ENCODE measurements around the gene KCNF1. TPM values are rescaled to one million over a fixed set of nuclear protein-coding genes. Genes with fewer than 3 reads are reported as not detected.

KCNF1 gene
- polyA plus RNA-seq, 4 donors = 0.25 to 0.34 TPM; not detected in 2

DNA sequence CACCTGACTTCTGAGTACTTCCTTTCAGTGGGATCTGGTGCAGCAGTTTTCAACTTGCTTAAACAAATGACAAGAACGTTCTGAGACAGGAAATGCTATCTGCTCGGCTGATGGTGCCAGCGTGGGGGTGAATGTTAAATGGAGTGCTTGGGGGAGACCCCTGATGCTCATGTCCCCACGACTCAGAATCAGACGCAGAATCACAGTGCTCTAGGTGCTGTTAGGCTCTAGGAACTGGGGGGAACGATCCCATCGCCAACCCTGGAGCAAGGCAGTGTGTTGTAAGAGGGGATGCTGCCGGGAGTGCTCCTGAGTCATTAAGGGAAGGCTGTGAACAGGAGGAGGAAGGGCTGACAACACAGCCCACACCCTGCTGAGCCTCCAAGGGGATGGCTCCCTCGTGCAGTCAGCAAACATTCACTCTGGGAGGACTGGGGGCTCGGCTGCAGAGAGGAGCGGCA lies 34.1 kb upstream of the KCNF1 start:
- FAIRE-seq (no peak), DNase-seq (peak in 1 of 2 donors; percentile 40)
- Histone ChIP-seq H3K4me3 (ENCODE audit: low read depth in 1 of 3, low read length in 3 of 3) (no peak overlapping the region), H3K27ac (ENCODE audit: low read depth in 1 of 3, low read length in 2 of 3) (peak overlapping the region; percentile 4 to 74 (median 69)), H3K27me3 (ENCODE audit: control insufficient read depth in 3 of 3, insufficient read depth in 3 of 3, low read length in 3 of 3) (no peaks in the 10 kb centered on the region), H3K4me1 (ENCODE audit: control insufficient read depth in 3 of 3, insufficient read depth in 2 of 3, low read depth in 1 of 3, low read length in 2 of 3) (peaks cover 4 to 13% (median 8%) of the 10 kb centered on the region in 3 donors), H3K36me3 (ENCODE audit: control insufficient read depth in 3 of 3, insufficient read depth in 2 of 3, low read depth in 1 of 3, low read length in 3 of 3) (no peaks in the 10 kb centered on the region), H3K9me3 (ENCODE audit: control insufficient read depth in 2 of 2, insufficient read depth in 1 of 2, low read depth in 1 of 2, low read length in 1 of 2) (peaks cover 0 to 4% of the 10 kb centered on the region in 2 donors)
- 41 to 47% (median 44%) methylated on average over 11 of the region's 11 CpGs for WGBS, 3 donors

DNA sequence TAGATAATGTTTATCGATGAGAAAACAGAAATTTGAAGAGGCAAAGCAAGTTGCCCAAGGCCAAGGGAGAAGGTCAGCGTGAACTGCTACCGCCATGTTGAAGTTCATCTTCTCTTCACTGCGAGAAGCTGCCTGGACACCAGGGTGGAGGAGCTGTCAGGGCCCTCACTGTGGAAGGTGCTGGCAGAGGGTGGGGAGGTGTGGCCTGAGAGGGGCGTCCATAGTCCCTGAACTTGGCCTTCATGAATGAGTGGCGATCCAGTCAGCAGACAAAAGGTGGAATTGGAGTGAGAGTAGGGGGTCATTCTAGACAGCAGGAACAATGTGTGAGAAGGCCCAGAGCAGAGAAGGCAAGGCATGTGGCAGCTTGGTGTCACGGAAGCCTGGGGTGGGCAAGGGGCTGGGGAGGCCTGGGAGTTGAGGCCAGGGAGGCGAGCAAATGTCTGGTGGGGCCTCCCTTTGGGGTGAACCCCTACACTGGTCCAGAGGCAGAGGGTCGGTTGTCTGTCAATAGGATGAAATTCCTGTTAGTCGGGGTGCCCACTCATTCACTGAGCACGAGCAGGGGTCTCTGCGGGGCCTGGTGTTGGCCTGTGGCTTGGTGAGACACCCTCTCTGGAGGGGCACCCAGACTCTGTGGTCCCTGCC lies 33.3 kb upstream of the KCNF1 start:
- Histone ChIP-seq H3K36me3 (ENCODE audit: control insufficient read depth in 3 of 3, insufficient read depth in 2 of 3, low read depth in 1 of 3, low read length in 3 of 3) (no peaks in the 10 kb centered on the region), H3K27ac (ENCODE audit: low read depth in 1 of 3, low read length in 2 of 3) (no peak overlapping the region), H3K4me1 (ENCODE audit: control insufficient read depth in 3 of 3, insufficient read depth in 2 of 3, low read depth in 1 of 3, low read length in 2 of 3) (peaks cover 4 to 20% (median 8%) of the 10 kb centered on the region in 3 donors), H3K27me3 (ENCODE audit: control insufficient read depth in 3 of 3, insufficient read depth in 3 of 3, low read length in 3 of 3) (no peaks in the 10 kb centered on the region), H3K9me3 (ENCODE audit: control insufficient read depth in 2 of 2, insufficient read depth in 1 of 2, low read depth in 1 of 2, low read length in 1 of 2) (peaks cover 0 to 4% of the 10 kb centered on the region in 2 donors), H3K4me3 (ENCODE audit: low read depth in 1 of 3, low read length in 3 of 3) (no peak overlapping the region)
- FAIRE-seq (no peak), DNase-seq (no peak)
- 86 to 96% (median 89%) methylated on average over 12 of the region's 12 CpGs for whole genome bisulfite sequencing, 3 donors

DNA sequence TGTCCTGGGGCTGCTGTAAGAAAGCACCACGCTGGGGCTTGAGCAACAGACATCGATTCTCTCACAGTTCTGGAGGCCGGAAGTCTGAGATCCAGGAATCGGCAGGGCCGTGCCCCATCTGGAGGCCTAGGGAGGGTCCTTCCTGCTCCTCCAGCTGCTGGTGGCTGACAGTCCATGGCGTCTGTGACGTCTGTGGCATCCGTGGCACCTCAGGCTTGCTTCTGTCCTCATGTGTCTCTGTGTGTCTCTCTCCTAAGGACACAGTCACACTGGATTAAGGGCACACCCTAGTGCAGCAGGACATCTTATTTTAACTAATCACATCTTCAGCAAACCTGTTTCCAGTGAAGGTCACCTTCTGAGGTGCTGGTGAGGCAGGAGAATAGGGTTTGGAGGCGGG lies 32.6 kb upstream of the KCNF1 start:
- FAIRE-seq (no peak), DNase-seq (no peak)
- Histone ChIP-seq H3K4me1 (ENCODE audit: control insufficient read depth in 3 of 3, insufficient read depth in 2 of 3, low read depth in 1 of 3, low read length in 2 of 3) (peaks cover 8 to 28% (median 9%) of the 10 kb centered on the region in 3 donors), H3K4me3 (ENCODE audit: low read depth in 1 of 3, low read length in 3 of 3) (no peak overlapping the region), H3K36me3 (ENCODE audit: control insufficient read depth in 3 of 3, insufficient read depth in 2 of 3, low read depth in 1 of 3, low read length in 3 of 3) (no peaks in the 10 kb centered on the region), H3K27me3 (ENCODE audit: control insufficient read depth in 3 of 3, insufficient read depth in 3 of 3, low read length in 3 of 3) (no peaks in the 10 kb centered on the region), H3K9me3 (ENCODE audit: control insufficient read depth in 2 of 2, insufficient read depth in 1 of 2, low read depth in 1 of 2, low read length in 1 of 2) (peaks cover 0 to 4% of the 10 kb centered on the region in 2 donors), H3K27ac (ENCODE audit: low read depth in 1 of 3, low read length in 2 of 3) (no peak overlapping the region)
- 74 to 92% (median 81%) methylated on average over 9 of the region's 9 CpGs for WGBS, 3 donors

DNA sequence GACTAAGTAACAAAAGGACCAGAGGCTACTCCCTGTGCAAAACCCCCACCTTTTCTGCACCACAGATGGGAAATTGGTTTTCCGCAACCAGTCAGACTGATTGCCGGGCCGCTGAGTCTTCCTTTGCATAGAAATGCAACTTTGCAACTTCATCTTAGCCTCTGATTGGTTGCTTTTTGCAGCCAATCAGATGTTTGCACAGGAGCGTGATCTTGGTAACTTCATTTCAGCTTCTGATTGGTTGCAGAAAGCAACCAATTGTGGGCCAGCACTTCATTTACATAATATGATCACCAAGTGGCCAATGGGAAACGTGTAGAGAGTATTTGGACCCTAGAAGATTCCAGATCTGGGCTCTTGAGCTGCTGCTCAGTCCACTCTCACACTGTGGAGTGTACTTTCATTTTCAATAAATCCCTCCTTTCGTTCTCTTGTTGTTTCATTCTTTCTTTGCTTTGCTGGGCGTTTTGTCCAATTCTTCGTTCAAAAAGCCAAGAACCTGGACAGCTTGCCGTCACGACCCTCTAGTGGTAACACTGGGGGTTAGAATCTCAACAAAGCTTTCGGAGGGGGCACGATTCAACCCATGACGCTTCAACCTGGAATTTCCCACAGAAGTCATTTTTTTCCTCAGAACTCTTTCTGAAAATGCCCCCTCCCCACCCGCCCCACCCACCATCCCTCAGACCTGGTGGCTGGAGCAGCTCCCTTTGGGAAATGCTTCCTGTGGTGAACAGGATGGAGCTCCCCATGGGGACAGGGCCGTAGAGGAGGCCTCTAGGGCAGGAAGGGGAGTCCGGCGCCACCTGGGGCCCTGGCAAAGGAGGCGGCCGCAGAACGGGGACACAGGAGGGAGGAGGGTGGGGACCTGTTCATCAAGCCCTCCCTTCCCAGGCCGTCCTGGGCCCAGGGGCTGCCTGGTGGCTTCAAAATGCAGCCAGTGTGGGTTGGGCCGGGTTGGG lies 31.8 kb upstream of the KCNF1 start:
- Histone ChIP-seq H3K4me3 (ENCODE audit: low read depth in 1 of 3, low read length in 3 of 3) (no peak overlapping the region), H3K4me1 (ENCODE audit: control insufficient read depth in 3 of 3, insufficient read depth in 2 of 3, low read depth in 1 of 3, low read length in 2 of 3) (peaks cover 10 to 35% (median 11%) of the 10 kb centered on the region in 3 donors), H3K9me3 (ENCODE audit: control insufficient read depth in 2 of 2, insufficient read depth in 1 of 2, low read depth in 1 of 2, low read length in 1 of 2) (peaks cover 0 to 4% of the 10 kb centered on the region in 2 donors), H3K27ac (ENCODE audit: low read depth in 1 of 3, low read length in 2 of 3) (no peak overlapping the region), H3K36me3 (ENCODE audit: control insufficient read depth in 3 of 3, insufficient read depth in 2 of 3, low read depth in 1 of 3, low read length in 3 of 3) (no peaks in the 10 kb centered on the region), H3K27me3 (ENCODE audit: control insufficient read depth in 3 of 3, insufficient read depth in 3 of 3, low read length in 3 of 3) (no peaks in the 10 kb centered on the region)
- 78 to 91% (median 86%) methylated on average over 21 to 22 of the region's 22 CpGs for WGBS, 3 donors
- DNase-seq = no peak
- no peak for FAIRE-seq

DNA sequence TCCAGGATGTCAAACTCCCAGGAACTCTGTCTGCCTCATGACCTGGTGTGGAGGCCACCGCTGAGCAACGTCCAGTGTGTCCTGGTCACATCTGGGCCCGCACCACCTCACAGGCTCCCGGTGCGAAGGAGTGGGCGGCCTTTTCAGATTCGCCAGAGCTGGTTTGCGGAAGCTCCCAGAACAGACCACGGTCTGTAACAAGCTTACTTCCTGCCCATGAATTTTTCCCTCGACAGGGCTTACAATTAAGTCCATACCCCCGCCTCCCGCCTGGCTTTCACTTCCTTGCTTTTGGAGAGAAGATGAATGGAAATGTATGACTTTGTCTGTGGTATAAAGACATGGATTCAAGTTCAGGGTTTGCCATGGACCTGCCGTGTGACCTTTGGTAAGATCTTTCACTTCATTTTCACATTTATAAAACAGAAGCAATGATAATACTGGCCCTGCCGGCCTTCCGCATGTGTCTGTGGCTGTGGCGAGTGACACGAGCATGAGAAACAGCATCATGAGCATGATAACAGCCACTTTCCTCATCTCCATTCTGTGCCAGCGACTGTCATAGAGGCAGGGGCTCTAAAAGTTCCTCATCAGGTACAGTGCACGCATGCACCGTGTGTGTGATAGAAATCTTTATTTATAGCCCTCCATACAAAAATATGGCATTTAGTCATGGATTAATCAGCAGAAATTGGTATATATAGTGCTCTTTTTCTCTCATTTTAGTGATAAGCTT lies 31.0 kb upstream of the KCNF1 start:
- no peak for FAIRE-seq
- 87 to 91% (median 89%) methylated on average over 20 of the region's 20 CpGs for WGBS, 3 donors
- Histone ChIP-seq H3K4me3 (ENCODE audit: low read depth in 1 of 3, low read length in 3 of 3) (no peak overlapping the region), H3K27ac (ENCODE audit: low read depth in 1 of 3, low read length in 2 of 3) (no peak overlapping the region), H3K4me1 (ENCODE audit: control insufficient read depth in 3 of 3, insufficient read depth in 2 of 3, low read depth in 1 of 3, low read length in 2 of 3) (peaks cover 10 to 42% (median 11%) of the 10 kb centered on the region in 3 donors), H3K27me3 (ENCODE audit: control insufficient read depth in 3 of 3, insufficient read depth in 3 of 3, low read length in 3 of 3) (no peaks in the 10 kb centered on the region), H3K9me3 (ENCODE audit: control insufficient read depth in 2 of 2, insufficient read depth in 1 of 2, low read depth in 1 of 2, low read length in 1 of 2) (peaks cover 0 to 4% of the 10 kb centered on the region in 2 donors), H3K36me3 (ENCODE audit: control insufficient read depth in 3 of 3, insufficient read depth in 2 of 3, low read depth in 1 of 3, low read length in 3 of 3) (no peaks in the 10 kb centered on the region)
- no peak for DNase-seq

DNA sequence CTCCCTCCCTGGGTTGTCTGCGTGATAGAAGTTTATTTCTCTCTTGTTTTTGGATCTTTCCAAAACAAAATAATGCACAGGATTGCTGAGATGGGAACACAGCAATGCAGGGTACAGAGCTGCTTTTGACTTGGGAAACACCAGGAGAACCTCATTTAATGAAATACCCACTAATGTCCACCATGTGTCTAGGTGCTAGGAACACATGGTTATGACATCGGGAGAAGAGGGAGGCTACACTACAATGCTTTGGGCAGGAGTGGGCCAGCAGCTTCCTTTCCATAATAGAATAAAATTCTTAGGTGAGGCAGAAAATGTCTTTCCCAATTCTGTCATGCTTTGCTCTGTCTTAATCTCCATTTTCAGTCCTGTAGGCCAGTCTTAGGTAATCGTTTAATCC lies 29.2 kb upstream of the KCNF1 start:
- H3K4me1 ChIP-seq (ENCODE audit: control insufficient read depth in 3 of 3, insufficient read depth in 2 of 3, low read depth in 1 of 3, low read length in 2 of 3) = peaks cover 9 to 39% (median 11%) of the 10 kb centered on the region in 3 donors
- no peaks in the 10 kb centered on the region for H3K27me3 ChIP-seq (ENCODE audit: control insufficient read depth in 3 of 3, insufficient read depth in 3 of 3, low read length in 3 of 3)
- WGBS, 3 donors = 67 to 80% (median 73%) methylated on average over 3 of the region's 3 CpGs
- no peak for FAIRE-seq
- no peak overlapping the region for H3K4me3 ChIP-seq (ENCODE audit: low read depth in 1 of 3, low read length in 3 of 3)
- peaks cover 0 to 4% of the 10 kb centered on the region in 2 donors for H3K9me3 ChIP-seq (ENCODE audit: control insufficient read depth in 2 of 2, insufficient read depth in 1 of 2, low read depth in 1 of 2, low read length in 1 of 2)
- no peak for DNase-seq
- H3K36me3 ChIP-seq (ENCODE audit: control insufficient read depth in 3 of 3, insufficient read depth in 2 of 3, low read depth in 1 of 3, low read length in 3 of 3) = no peaks in the 10 kb centered on the region
- no peak overlapping the region for H3K27ac ChIP-seq (ENCODE audit: low read depth in 1 of 3, low read length in 2 of 3)

DNA sequence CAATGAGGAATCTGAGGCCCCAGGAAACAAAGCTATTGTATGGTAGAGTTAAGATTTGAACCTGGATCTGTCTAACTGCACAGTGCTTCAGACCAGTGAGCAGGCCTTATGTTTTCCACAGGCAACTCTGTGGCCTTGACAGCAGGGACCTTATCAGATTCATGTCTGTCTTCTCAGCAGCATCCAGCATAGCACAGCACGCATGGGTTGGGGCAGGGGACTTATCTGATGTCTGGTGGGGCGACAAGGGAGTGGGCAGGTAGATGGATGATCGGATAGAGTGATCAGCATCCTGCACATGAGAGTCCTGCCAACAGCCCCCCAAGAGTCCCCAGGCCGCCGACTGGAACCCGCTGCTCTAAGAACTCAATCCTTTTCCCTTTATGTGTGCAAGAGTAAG lies 28.7 kb upstream of the KCNF1 start:
- Histone ChIP-seq H3K4me1 (ENCODE audit: control insufficient read depth in 3 of 3, insufficient read depth in 2 of 3, low read depth in 1 of 3, low read length in 2 of 3) (peaks cover 5 to 34% (median 9%) of the 10 kb centered on the region in 3 donors), H3K4me3 (ENCODE audit: low read depth in 1 of 3, low read length in 3 of 3) (no peak overlapping the region), H3K9me3 (ENCODE audit: control insufficient read depth in 2 of 2, insufficient read depth in 1 of 2, low read depth in 1 of 2, low read length in 1 of 2) (peaks cover 0 to 4% of the 10 kb centered on the region in 2 donors), H3K27ac (ENCODE audit: low read depth in 1 of 3, low read length in 2 of 3) (no peak overlapping the region), H3K27me3 (ENCODE audit: control insufficient read depth in 3 of 3, insufficient read depth in 3 of 3, low read length in 3 of 3) (no peaks in the 10 kb centered on the region), H3K36me3 (ENCODE audit: control insufficient read depth in 3 of 3, insufficient read depth in 2 of 3, low read depth in 1 of 3, low read length in 3 of 3) (no peaks in the 10 kb centered on the region)
- WGBS, 3 donors = 75 to 91% (median 88%) methylated on average over 6 of the region's 6 CpGs
- DNase-seq (no peak), FAIRE-seq (no peak)

All from small intestine (tissue), 7 donors.